ENCODE measurements around the gene TK2.

The TK2 gene

DNA sequence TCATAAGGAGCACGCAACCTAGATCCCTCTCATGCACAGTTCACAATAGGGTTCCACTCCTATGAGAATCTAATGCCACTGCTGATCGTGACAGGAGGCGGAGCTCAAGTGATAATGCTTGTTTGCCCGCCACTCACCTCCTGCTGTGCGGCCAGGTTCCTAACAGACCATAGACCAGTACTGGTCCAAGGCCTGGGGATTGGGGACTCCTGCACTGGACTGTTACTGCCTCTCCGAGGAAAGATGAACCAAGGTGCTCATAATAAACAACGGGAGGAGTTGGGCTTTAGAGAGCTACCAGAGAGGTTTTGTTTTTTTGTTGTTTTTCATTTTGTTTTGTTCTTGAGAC is 58.2 kb downstream of the TK2 start:
- H3K4me3 ChIP-seq (ENCODE audit: low read length): no peak overlapping the region
- DNase-seq (ENCODE audit: low read depth, low spot score): no peak

DNA sequence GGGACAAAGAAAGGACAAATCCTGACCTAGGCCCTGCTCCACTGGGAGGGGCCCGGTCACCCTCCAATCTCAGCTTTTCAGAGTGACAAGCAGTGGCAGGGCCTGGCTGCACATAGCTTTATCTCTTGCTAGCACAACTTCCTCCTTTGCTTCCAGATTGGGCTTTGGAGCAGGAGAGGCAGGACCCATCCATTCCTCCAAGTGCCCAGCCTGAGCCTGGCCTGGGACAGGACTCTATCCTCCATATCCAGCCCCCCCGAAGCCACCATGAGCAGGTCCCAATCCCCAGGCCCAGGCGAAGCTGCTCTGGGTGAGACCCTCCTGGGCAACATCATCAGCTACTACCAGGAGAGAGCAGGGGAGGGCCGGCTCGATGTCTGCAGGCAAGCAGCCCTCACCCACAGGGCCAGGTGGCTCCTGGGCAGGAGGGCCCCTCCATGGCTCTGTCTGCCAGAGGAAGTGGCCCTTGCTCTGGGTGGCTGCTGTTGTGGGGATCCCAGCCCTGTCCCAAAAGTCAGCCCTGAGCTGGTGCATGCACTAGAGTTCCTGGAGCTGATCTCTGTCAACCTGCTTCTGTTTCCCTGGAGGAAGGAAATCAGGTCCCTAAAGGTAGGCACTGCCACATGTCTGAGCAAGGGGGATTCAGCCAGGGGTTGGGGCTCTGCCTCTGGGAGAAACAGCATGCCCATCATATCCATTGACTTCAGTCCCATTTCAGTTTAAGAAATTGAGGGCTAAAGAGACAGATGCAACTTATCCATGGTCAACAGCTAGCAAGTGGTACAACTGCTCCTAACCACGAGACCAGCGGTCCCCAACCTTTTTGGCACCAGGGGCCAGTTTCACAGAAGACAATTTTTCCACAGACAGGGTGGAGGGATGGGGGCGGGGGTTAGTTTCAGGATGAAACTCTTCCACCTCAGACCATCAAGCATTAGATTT is 58.9 kb downstream of the TK2 start:
- H3K4me3 ChIP-seq (ENCODE audit: low read length): no peak overlapping the region
- DNase-seq (ENCODE audit: low read depth, low spot score): no peak

DNA sequence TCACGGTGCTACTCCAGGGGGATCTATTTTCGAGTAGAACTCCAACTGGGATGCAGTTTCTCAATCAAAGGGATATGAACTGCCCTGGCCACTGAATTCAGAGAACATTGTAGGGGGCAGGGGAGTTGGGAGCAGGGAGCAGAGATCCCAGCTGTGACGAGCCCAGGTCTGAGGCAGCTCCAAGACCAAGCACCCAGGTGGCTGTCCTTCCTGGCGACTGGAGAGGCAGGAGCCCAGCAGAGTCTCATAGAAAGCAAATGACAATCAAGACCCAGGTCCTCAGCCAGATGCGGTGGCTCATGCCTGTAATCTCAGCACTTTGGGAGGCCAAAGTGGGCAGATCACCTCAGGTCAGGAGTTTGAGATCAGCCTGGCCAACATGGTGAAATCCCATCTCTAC is 60.1 kb downstream of the TK2 start:
- DNase-seq (ENCODE audit: low read depth, low spot score): no peak
- no peak overlapping the region for H3K4me3 ChIP-seq (ENCODE audit: low read length)

GRCh38 chr16:66489385-66489784 is 60.5 kb downstream of the TK2 start:
- no peak for DNase-seq (ENCODE audit: low read depth, low spot score)
- H3K4me3 ChIP-seq (ENCODE audit: low read length): no peak overlapping the region

- no peak for DNase-seq (ENCODE audit: low read depth, low spot score)
- no peak overlapping the region for H3K4me3 ChIP-seq (ENCODE audit: low read length)
Observed at GRCh38 chr16:66488505-66488904, 61.4 kb downstream of the TK2 start.

DNA sequence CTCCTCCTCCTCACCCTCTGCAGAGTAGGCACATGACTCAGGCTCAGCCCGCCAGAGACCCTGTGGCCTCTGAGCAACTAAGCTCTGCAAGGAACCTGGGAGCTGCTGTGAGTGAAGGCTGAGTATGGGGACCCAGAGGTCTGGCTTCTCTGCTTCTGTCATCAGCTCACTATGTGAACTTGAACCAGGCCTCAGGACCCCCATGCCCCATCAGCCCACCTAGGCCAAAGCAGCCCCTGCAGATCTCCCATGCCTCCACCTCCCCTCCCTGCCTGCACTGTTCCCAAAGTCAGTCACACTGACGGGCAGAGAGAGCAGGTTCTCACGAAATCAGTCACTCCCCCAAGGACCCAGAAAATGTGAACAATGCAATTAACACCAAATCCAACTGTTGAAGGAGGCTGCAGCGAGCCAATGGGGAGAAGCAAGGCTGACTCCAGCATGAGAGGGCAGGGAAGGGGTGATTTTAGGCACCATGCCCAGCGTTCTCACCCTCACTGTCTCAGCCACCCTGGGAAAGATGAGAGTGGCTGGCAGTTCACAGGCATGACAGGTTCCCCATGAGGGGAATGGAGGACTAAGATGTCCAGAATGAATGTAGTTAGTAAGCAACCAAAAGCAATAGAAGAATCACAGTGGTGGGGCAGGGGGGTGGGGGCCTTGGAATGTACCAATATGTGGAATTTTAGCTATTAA is 62.2 kb downstream of the TK2 start:
- DNase-seq (ENCODE audit: low read depth, low spot score): no peak
- H3K4me3 ChIP-seq (ENCODE audit: low read length): no peak overlapping the region

DNA sequence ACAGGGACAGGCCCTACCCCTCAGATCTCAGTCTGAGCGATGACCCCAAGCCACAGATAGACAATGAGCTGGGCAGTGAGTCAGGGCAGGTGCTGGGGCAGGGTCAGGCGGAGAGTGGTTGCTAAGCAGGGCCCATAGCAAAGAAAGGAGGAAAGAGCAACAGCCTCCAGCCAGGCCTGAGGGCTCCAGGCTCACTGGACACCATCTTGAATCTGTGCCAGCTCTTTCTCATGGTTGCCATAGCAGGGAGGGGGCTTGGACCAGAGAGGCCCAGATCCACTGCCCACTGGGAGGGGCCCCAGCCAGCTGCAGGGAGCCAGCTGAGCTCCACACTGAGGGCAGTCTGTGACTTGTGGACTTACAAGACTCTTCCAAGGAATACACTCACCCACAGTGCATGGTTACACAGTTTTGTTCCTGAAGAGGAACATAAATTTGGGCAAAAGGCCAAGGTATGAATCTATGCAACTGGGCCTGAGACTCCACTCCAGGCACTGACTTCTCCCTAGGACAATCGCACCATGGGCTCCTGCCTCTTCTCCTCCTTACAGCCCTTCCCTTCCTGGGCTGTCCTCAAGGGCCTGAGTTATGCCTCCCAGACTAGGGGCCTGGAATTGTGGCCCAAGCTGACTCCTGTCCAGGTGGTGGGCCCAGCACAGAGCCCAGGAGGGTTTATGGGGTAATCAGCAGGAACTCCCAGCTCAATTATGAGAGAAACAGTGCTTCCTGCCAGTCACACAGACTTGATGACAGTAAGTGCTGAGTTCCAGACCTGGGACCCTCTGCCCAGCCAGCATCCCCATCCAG is 62.9 kb downstream of the TK2 start:
- H3K4me3 ChIP-seq (ENCODE audit: low read length): no peak overlapping the region
- DNase-seq (ENCODE audit: low read depth, low spot score): no peak

- no peak overlapping the region for H3K4me3 ChIP-seq (ENCODE audit: low read length)
- no peak for DNase-seq (ENCODE audit: low read depth, low spot score)
Observed at GRCh38 chr16:66486199-66486772, 63.6 kb downstream of the TK2 start.

GRCh38 chr16:66485376-66485775 is 64.5 kb downstream of the TK2 start:
- H3K4me3 ChIP-seq (ENCODE audit: low read length): no peak overlapping the region
- no peak for DNase-seq (ENCODE audit: low read depth, low spot score)

DNA sequence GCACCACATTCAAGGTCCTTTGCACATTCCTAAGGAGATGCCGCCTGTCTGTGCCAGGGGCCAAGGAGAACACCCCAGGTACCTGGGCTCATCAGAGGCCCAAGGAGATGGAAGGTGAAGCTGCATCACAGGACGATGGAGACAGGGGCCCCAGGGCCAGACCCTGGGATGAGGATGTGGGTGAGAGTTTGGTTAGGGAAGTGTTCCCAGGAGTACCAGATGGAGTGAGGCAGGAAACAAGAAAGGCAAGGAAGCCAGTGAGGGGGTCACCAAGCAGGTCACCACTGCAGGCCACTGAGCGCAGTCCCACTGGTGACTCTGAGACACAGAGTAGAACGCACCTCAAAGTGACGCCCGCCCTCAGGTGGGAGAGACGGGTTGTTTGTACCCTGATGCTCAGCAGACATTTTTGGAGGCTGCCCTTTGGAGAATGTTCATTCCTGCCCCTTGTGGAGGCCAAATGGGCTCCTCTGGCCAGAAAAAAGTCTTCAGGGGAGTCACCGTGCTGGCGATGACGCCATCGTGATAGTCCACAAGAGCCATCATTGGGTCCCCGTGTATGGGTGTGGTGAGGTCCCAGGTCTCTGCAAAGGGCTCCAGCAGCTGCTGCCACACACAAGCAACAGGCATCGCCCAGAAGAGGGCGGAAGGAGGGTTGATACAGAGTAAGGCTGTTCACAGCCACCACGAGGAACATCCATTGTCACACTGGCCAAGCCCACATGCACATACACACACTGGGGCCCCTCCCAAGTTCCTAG is 65.3 kb downstream of the TK2 start:
- DNase-seq (ENCODE audit: low read depth, low spot score): no peak

DNA sequence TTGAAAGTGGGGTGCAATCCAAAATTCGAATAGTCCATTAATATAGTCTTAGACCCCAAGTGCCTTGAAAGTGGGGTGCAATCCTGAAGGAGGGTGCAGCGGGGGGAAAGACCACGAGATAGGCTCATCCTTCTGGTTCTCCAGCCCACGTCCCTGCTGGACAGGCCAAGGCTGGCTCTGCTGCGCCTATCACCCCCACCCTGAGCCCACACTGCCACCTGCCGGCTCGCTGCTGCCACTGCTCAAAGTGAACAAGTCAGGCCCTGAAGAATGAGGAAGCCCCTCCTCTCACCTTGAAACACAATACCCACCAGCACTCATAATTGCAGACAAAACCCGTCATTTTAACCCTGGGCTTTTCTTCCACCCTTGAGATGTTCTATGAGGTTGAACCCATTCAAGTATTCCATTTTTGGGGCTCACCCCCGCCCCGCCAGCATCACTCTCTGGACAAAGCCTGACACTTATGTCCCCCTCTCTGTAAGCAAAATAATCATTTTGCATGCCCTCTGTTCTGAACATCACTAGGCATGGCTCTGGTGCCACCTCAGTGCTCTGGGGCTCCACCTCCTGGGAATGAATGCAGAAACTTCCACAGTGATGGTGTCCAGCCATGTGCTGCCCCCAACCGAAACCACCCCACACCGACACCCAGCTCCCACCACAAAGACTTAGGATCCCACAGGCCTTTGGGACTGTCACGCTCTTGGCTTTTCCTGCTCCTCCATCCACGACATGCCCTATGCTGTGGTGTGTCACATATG is 66.1 kb downstream of the TK2 start:
- H3K4me3 ChIP-seq (ENCODE audit: low read length): no peak overlapping the region
- peak; percentile 48 for DNase-seq (ENCODE audit: low read depth, low spot score)

More for the DNA sequence above, 65.3 kb downstream of the TK2 start:
- H3K4me3 ChIP-seq (ENCODE audit: low read length): no peak overlapping the region

DNA sequence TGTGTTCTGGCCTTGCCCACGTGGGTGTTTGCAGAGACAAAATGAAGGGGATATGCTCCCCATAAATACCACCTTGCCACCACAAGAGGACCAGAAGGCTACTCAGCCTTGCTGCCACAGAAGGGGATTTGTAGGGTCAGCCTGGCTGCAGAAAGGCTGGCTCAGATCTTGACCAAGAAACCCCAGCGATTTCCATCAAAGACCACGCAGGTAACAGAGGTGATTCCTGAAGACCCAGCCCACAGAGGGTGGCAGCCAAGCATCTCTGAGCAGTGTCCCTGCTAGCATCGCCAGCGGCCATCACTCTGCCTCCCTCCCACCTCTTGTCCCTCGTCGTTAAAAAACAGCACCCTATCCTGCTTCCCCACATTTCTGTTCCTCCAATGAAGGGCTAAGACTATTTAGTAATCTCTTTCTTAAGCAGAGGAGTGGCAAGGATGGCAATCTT is 68.0 kb downstream of the TK2 start:
- no peak for DNase-seq (ENCODE audit: low read depth, low spot score)
- H3K4me3 ChIP-seq (ENCODE audit: low read length): no peak overlapping the region

DNA sequence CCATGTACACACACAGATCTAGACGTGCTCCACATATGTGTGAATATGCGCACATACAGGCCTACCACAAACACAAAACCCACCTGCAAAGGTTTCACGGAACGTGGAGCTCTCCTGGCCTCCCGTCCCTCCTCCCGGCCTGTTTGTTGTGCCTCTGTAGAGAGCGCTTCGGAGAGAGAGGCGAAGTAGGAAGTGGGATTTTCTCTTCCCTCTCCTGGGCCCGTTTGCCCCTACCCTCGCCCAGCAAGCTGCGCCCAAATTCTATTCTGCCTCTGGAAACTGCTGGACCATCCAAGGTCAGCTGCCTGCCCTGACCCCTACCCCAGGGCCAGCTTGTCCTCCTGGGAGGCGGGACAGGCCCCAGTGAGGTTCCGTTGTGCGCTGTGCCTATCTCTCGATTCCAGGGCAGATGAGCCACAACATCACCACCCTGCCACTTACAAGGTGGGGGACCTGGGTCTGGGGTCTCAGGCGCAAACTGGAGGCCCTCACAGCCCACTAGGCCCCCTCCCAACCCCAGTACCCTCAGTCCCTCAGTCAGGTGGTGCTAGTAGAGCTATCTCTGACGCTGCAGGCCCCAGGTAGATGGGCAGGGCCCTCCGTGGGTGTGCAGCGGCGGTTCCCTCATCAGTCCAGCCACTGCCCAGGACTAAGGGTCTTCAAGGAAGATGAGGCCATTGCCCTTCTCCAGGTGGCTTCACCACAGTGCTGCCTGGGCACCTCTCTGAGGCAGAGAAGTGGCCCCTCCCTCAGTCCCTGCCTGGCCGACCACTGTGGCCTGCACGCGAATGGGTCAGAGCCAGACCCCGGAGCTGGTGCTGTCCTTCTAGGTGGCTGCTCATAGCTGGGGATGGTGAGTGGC is 68.6 kb downstream of the TK2 start:
- H3K4me3 ChIP-seq (ENCODE audit: low read length): no peak overlapping the region
- DNase-seq (ENCODE audit: low read depth, low spot score): no peak

- no peak overlapping the region for H3K4me3 ChIP-seq (ENCODE audit: low read length)
- DNase-seq (ENCODE audit: low read depth, low spot score): no peak
Observed at GRCh38 chr16:66480265-66481080, 69.4 kb downstream of the TK2 start.

DNA sequence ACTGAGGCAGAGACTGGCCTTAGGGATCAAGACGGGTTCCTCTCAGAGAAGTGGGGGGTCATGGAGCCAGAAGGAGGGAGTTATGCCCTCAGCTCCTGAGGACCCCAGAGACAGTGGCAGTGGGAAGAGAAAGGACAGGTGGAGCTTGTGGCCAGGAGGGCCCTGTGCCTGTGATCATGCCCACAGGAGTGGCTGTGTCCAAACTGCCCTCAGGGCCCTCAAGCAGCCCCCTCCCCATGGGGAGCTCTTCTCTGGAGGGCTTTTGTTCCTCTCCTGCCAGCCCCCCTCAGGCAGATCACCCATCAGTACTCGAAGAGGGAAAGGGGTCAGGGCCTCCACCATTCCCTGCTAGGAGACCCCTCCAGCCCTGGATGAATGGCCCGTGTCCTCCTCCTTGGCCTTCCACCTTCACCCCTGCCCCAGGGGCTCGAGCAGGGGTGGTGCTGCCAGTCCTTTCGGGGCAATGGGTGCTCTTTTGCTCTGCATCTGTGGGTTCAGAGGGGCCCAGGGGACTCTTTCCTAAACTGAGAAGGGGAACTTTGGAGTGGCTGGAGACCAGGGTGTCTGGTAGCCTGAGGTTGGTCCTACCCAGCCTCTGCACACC is 70.2 kb downstream of the TK2 start:
- no peak for DNase-seq (ENCODE audit: low read depth, low spot score)
- no peak overlapping the region for H3K4me3 ChIP-seq (ENCODE audit: low read length)

Data from Jurkat, Clone E6-1 (cell line).